Measurements from ENCODE around the gene NEMP2.

Gene NEMP2

GRCh38 chr2:190528521-190529001, 6.0 kb downstream of the NEMP2 start:
- H3K4me1 ChIP-seq, result peaks cover 3% of the 10 kb centered on the region
- no peak overlapping the region for H3K9ac ChIP-seq
- no peaks in the 10 kb centered on the region for H3K27me3 ChIP-seq (ENCODE audit: control insufficient read depth, insufficient read depth, low read length)

GRCh38 chr2:190527918-190528317, 6.6 kb downstream of the NEMP2 start:
- TF ChIP-seq CTCF (IDR thresholded peaks at IDR 0.05), result no peak
- Histone ChIP-seq H2AFZ (no peak overlapping the region), H3K9ac (no peak overlapping the region), H3K79me2 (no peaks in the 10 kb centered on the region), H3K27ac (no peak overlapping the region), H3K4me1 (no peaks in the 10 kb centered on the region), H3K27me3 (ENCODE audit: control insufficient read depth, insufficient read depth, low read length) (no peaks in the 10 kb centered on the region), H3K9me3 (ENCODE audit: control insufficient read depth, low read length) (no peaks in the 10 kb centered on the region), H3K36me3 (ENCODE audit: control insufficient read depth, insufficient read depth, low read length) (no peaks in the 10 kb centered on the region), H3K4me2 (ENCODE audit: low read length) (no peak overlapping the region), H3K4me3 (ENCODE audit: low read depth, low read length) (no peak overlapping the region)

More at GRCh38 chr2:190528521-190529001, 6.0 kb downstream of the NEMP2 start:
- no peak for TF ChIP-seq CTCF (IDR thresholded peaks at IDR 0.05)
- Histone ChIP-seq H3K79me2 (no peaks in the 10 kb centered on the region), H3K4me2 (ENCODE audit: low read length) (no peak overlapping the region), H3K4me3 (ENCODE audit: low read depth, low read length) (no peak overlapping the region), H3K36me3 (ENCODE audit: control insufficient read depth, insufficient read depth, low read length) (no peaks in the 10 kb centered on the region), H2AFZ (no peak overlapping the region), H3K27ac (no peak overlapping the region), H3K9me3 (ENCODE audit: control insufficient read depth, low read length) (no peaks in the 10 kb centered on the region)

GRCh38 chr2:190527214-190527613, 7.3 kb downstream of the NEMP2 start:
- Histone ChIP-seq H3K36me3 (ENCODE audit: control insufficient read depth, insufficient read depth, low read length) (no peaks in the 10 kb centered on the region), H2AFZ (no peak overlapping the region), H3K27me3 (ENCODE audit: control insufficient read depth, insufficient read depth, low read length) (no peaks in the 10 kb centered on the region), H3K4me3 (ENCODE audit: low read depth, low read length) (no peak overlapping the region), H3K79me2 (no peaks in the 10 kb centered on the region), H3K4me1 (no peaks in the 10 kb centered on the region), H3K27ac (no peak overlapping the region), H3K9ac (no peak overlapping the region), H3K9me3 (ENCODE audit: control insufficient read depth, low read length) (no peaks in the 10 kb centered on the region), H3K4me2 (ENCODE audit: low read length) (no peak overlapping the region)
- no peak for TF ChIP-seq CTCF (IDR thresholded peaks at IDR 0.05)

- Histone ChIP-seq H3K4me2 (ENCODE audit: low read length) (no peak overlapping the region), H2AFZ (no peak overlapping the region), H3K79me2 (no peaks in the 10 kb centered on the region), H3K9me3 (ENCODE audit: control insufficient read depth, low read length) (no peaks in the 10 kb centered on the region), H3K4me1 (no peaks in the 10 kb centered on the region), H3K27ac (no peak overlapping the region), H3K36me3 (ENCODE audit: control insufficient read depth, insufficient read depth, low read length) (no peaks in the 10 kb centered on the region), H3K4me3 (ENCODE audit: low read depth, low read length) (no peak overlapping the region), H3K9ac (no peak overlapping the region), H3K27me3 (ENCODE audit: control insufficient read depth, insufficient read depth, low read length) (no peaks in the 10 kb centered on the region)
- TF ChIP-seq CTCF (IDR thresholded peaks at IDR 0.05), result no peak
These were observed 8.3 kb downstream of the NEMP2 start for GRCh38 chr2:190526105-190526750.

- Histone ChIP-seq H3K4me3 (ENCODE audit: low read depth, low read length) (no peak overlapping the region), H3K27ac (no peak overlapping the region), H3K4me2 (ENCODE audit: low read length) (no peak overlapping the region), H3K27me3 (ENCODE audit: control insufficient read depth, insufficient read depth, low read length) (no peaks in the 10 kb centered on the region), H3K36me3 (ENCODE audit: control insufficient read depth, insufficient read depth, low read length) (no peaks in the 10 kb centered on the region), H3K9me3 (ENCODE audit: control insufficient read depth, low read length) (no peaks in the 10 kb centered on the region), H3K79me2 (no peaks in the 10 kb centered on the region), H3K9ac (no peak overlapping the region), H3K4me1 (no peaks in the 10 kb centered on the region), H2AFZ (no peak overlapping the region)
- no peak for TF ChIP-seq CTCF (IDR thresholded peaks at IDR 0.05)
These were observed 9.6 kb downstream of the NEMP2 start for GRCh38 chr2:190524928-190525327.

All from parathyroid adenoma (tissue), 2 donors.